NB4 (cell line): ENCODE data around the gene PLXDC2.

Experiments
- DNase-seq: peaks from one replicate; pipeline ENCODE4 v3.0.0; 2010; ENCODE audit warnings: low read depth
- H3K4me3 ChIP-seq: one replicate; pipeline ENCODE4 v1.5.1; 2011; ENCODE audit warnings: mild to moderate bottlenecking, low read depth, low read length, moderate library complexity
- CTCF ChIP-seq: IDR thresholded peaks from one replicate; pipeline ENCODE4 v1.5.1; 2012; ENCODE audit warnings: low read depth, low read length
- MAX ChIP-seq: IDR thresholded peaks from 2 replicates; pipeline ENCODE4 v1.6.1; 2011; ENCODE audit warnings: low read depth, low read length
- MYC ChIP-seq: IDR thresholded peaks from 2 replicates; pipeline ENCODE4 v1.6.1; 2011; ENCODE audit warnings: low read depth, low read length
- POLR2A ChIP-seq: IDR thresholded peaks from 2 replicates; pipeline ENCODE4 v1.6.1; 2011; ENCODE audit warnings: mild to moderate bottlenecking; ENCODE audit not compliant: insufficient read length; ENCODE audit errors: extremely low read depth

Gene PLXDC2

GRCh38 chr10:19789607-19790006 is 26.6 kb upstream of the PLXDC2 start:
- TF ChIP-seq MYC (no peak), CTCF (no peak), POLR2A (no peak), MAX (no peak)
- no peak overlapping the region for H3K4me3 ChIP-seq
- no peak for DNase-seq

- DNase-seq: no peak
- TF ChIP-seq MYC (no peak), MAX (no peak), POLR2A (no peak), CTCF (no peak)
These were observed 25.2 kb upstream of the PLXDC2 start for GRCh38 chr10:19791032-19791431.

GRCh38 chr10:19795684-19796083 is 20.5 kb upstream of the PLXDC2 start:
- H3K4me3 ChIP-seq: no peak overlapping the region
- DNase-seq: no peak
- TF ChIP-seq POLR2A (no peak), MYC (no peak)

More at GRCh38 chr10:19791032-19791431, 25.2 kb upstream of the PLXDC2 start:
- no peak overlapping the region for H3K4me3 ChIP-seq

- no peak for DNase-seq
- TF ChIP-seq MAX: no peak
- no peak for TF ChIP-seq POLR2A
- no peak for TF ChIP-seq CTCF
- TF ChIP-seq MYC: no peak
- H3K4me3 ChIP-seq: no peak overlapping the region
These were observed 16.1 kb upstream of the PLXDC2 start for GRCh38 chr10:19800161-19800560.

- no peak for DNase-seq
- no peak overlapping the region for H3K4me3 ChIP-seq
These were observed 14.9 kb upstream of the PLXDC2 start for GRCh38 chr10:19801369-19801768.

GRCh38 chr10:19803676-19804075 is 12.6 kb upstream of the PLXDC2 start:
- H3K4me3 ChIP-seq: no peak overlapping the region
- DNase-seq: no peak
- no peak for TF ChIP-seq POLR2A
- TF ChIP-seq MYC: no peak
- TF ChIP-seq CTCF: no peak
- TF ChIP-seq MAX: no peak

More at GRCh38 chr10:19801369-19801768, 14.9 kb upstream of the PLXDC2 start:
- TF ChIP-seq MYC (no peak), MAX (no peak), CTCF (no peak), POLR2A (no peak)
